ENCODE measurements around the gene KCND2. TPM values are rescaled to one million over a fixed set of nuclear protein-coding genes. Genes with fewer than 3 reads are reported as not detected.
"Not testable (repeated sequence)": the region's sequence is repeated elsewhere in the genome, so short reads cannot be mapped to it uniquely, and the experiment has no call there.

Gene KCND2
- polyA plus RNA-seq, 3 donors: not detected

GRCh38 chr7:120567204-120567603, 294.2 kb downstream of the KCND2 start:
- Histone ChIP-seq H3K9me3 (replicated peaks in 1 of 2; ENCODE audit: control insufficient read depth in 1 of 2, insufficient read depth in 1 of 2, low read length in 2 of 2) (no peaks in the 10 kb centered on the region), H3K79me2 (ENCODE audit: insufficient read depth, low read length) (no peaks in the 10 kb centered on the region), H3K4me2 (replicated peaks; ENCODE audit: extremely low read depth, low read length, poor library complexity, severe bottlenecking) (no peak overlapping the region), H3K4me1 (ENCODE audit: control insufficient read depth in 1 of 2, insufficient read depth in 2 of 2, low read length in 2 of 2) (no peaks in the 10 kb centered on the region), H3K9ac (ENCODE audit: insufficient read depth, low read length, poor library complexity, severe bottlenecking) (no peak overlapping the region), H2AFZ (ENCODE audit: insufficient read depth, low read depth, low read length, poor library complexity, severe bottlenecking) (no peak overlapping the region), H3K27me3 (ENCODE audit: control insufficient read depth in 2 of 2, insufficient read depth in 2 of 2, low read length in 2 of 2) (peaks cover 0 to 2% of the 10 kb centered on the region in 2 donors), H3K36me3 (replicated peaks in 1 of 2; ENCODE audit: control insufficient read depth in 1 of 2, insufficient read depth in 2 of 2, low read length in 2 of 2) (no peaks in the 10 kb centered on the region), H3K27ac (ENCODE audit: low read depth in 1 of 2, low read length in 2 of 2) (no peak overlapping the region), H4K20me1 (ENCODE audit: insufficient read depth, low read length) (no peaks in the 10 kb centered on the region), H3K4me3 (replicated peaks in 1 of 3; ENCODE audit: low read depth in 2 of 3, low read length in 3 of 3) (no peak overlapping the region)
- Mint-ChIP-seq H3K4me1 (no peaks in the 10 kb centered on the region), H3K36me3 (no peaks in the 10 kb centered on the region), H3K9me3 (no peaks in the 10 kb centered on the region), H3K4me3 (no peak overlapping the region), H3K27ac (no peak overlapping the region), H3K27me3 (ENCODE audit: low read depth in 3 of 3) (peaks cover 0 to 5% (median 1%) of the 10 kb centered on the region in 3 donors)
- TF ChIP-seq, protein P1, sequence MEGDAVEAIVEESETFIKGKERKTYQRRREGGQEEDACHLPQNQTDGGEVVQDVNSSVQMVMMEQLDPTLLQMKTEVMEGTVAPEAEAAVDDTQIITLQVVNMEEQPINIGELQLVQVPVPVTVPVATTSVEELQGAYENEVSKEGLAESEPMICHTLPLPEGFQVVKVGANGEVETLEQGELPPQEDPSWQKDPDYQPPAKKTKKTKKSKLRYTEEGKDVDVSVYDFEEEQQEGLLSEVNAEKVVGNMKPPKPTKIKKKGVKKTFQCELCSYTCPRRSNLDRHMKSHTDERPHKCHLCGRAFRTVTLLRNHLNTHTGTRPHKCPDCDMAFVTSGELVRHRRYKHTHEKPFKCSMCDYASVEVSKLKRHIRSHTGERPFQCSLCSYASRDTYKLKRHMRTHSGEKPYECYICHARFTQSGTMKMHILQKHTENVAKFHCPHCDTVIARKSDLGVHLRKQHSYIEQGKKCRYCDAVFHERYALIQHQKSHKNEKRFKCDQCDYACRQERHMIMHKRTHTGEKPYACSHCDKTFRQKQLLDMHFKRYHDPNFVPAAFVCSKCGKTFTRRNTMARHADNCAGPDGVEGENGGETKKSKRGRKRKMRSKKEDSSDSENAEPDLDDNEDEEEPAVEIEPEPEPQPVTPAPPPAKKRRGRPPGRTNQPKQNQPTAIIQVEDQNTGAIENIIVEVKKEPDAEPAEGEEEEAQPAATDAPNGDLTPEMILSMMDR (IDR thresholded peaks at IDR 0.05): no peak
- intact Hi-C loops (cut with micrococcal nuclease): no loop called here
- DNase-seq: no peak

DNA sequence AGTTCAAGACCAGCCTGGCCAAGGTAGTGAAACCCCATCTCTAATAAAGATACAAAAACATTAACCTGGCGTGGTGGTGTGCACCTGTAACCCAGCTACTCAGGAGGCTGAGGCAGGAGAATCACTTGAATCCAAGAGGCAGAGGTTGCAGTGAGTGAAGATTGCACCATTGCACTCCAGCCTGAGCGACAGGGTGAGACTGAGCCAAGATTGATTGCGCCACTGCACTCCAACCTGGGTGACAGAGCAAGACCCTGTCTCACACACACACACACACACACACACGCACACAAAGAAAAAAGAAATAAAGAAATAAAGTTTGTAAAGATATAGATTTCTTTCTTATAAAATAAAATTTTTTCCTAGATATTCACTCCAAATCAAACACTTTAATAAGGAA, 305.7 kb downstream of the KCND2 start:
- H3K4me3 ChIP-seq (replicated peaks in 1 of 3; ENCODE audit: low read depth in 2 of 3, low read length in 3 of 3); H3K36me3 Mint-ChIP-seq; H3K27ac Mint-ChIP-seq; H3K27ac ChIP-seq (ENCODE audit: low read depth in 1 of 2, low read length in 2 of 2); H3K4me1 ChIP-seq (ENCODE audit: control insufficient read depth in 1 of 2, insufficient read depth in 2 of 2, low read length in 2 of 2); H3K4me2 ChIP-seq (replicated peaks; ENCODE audit: extremely low read depth, low read length, poor library complexity, severe bottlenecking); intact Hi-C loops (cut with micrococcal nuclease); H3K27me3 ChIP-seq (ENCODE audit: control insufficient read depth in 2 of 2, insufficient read depth in 2 of 2, low read length in 2 of 2); H3K4me3 Mint-ChIP-seq; H3K9me3 ChIP-seq (replicated peaks in 1 of 2; ENCODE audit: control insufficient read depth in 1 of 2, insufficient read depth in 1 of 2, low read length in 2 of 2); DNase-seq; H3K9ac ChIP-seq (ENCODE audit: insufficient read depth, low read length, poor library complexity, severe bottlenecking); H3K27me3 Mint-ChIP-seq (ENCODE audit: low read depth in 3 of 3); H3K9me3 Mint-ChIP-seq; H3K36me3 ChIP-seq (replicated peaks in 1 of 2; ENCODE audit: control insufficient read depth in 1 of 2, insufficient read depth in 2 of 2, low read length in 2 of 2); H3K79me2 ChIP-seq (ENCODE audit: insufficient read depth, low read length); H4K20me1 ChIP-seq (ENCODE audit: insufficient read depth, low read length); H2AFZ ChIP-seq (ENCODE audit: insufficient read depth, low read depth, low read length, poor library complexity, severe bottlenecking); H3K4me1 Mint-ChIP-seq: not testable (repeated sequence)
- WGBS (ENCODE audit: insufficient coverage): 83% methylated on average over 1 of the region's 4 CpGs

All from CD14-positive monocyte (primary cell).